ENCODE measurements around the gene PPM1L.

PPM1L gene

GRCh38 chr3:161108840-161109239 is 352.8 kb downstream of the PPM1L start:
- no peak for TF ChIP-seq CTCF (IDR thresholded peaks at IDR 0.05; ENCODE audit: insufficient read depth, low read length, poor library complexity, severe bottlenecking)
- Histone ChIP-seq H3K36me3 (ENCODE audit: control insufficient read depth, insufficient read depth, low read length) (no peaks in the 10 kb centered on the region), H3K27me3 (replicated peaks; ENCODE audit: control insufficient read depth, insufficient read depth, low read length) (no peaks in the 10 kb centered on the region; the same call in 1 of the 2 replicates), H3K4me3 (replicated peaks; ENCODE audit: low read depth, low read length) (no peak overlapping the region)
- no peak for DNase-seq (ENCODE audit: extremely low read depth, insufficient read length)

- no peak for TF ChIP-seq CTCF (IDR thresholded peaks at IDR 0.05; ENCODE audit: insufficient read depth, low read length, poor library complexity, severe bottlenecking)
- H3K36me3 ChIP-seq (ENCODE audit: control insufficient read depth, insufficient read depth, low read length), result no peaks in the 10 kb centered on the region
Measured at GRCh38 chr3:161117646-161118045, 361.6 kb downstream of the PPM1L start.

GRCh38 chr3:161126495-161126894 is 370.5 kb downstream of the PPM1L start:
- Histone ChIP-seq H3K4me3 (replicated peaks; ENCODE audit: low read depth, low read length) (no peak overlapping the region), H3K36me3 (ENCODE audit: control insufficient read depth, insufficient read depth, low read length) (no peaks in the 10 kb centered on the region), H3K27me3 (replicated peaks; ENCODE audit: control insufficient read depth, insufficient read depth, low read length) (no peaks in the 10 kb centered on the region)
- TF ChIP-seq CTCF (IDR thresholded peaks at IDR 0.05; ENCODE audit: insufficient read depth, low read length, poor library complexity, severe bottlenecking), result no peak
- no peak for DNase-seq (ENCODE audit: extremely low read depth, insufficient read length)

More at GRCh38 chr3:161117646-161118045, 361.6 kb downstream of the PPM1L start:
- DNase-seq (ENCODE audit: extremely low read depth, insufficient read length), result no peak
- Histone ChIP-seq H3K27me3 (replicated peaks; ENCODE audit: control insufficient read depth, insufficient read depth, low read length) (no peaks in the 10 kb centered on the region), H3K4me3 (replicated peaks; ENCODE audit: low read depth, low read length) (no peak overlapping the region)
